ENCODE measurements around the gene ADGRD2. TPM values are rescaled to one million over a fixed set of nuclear protein-coding genes. Genes with fewer than 3 reads are reported as not detected.

Gene ADGRD2
- polyA plus RNA-seq, 3 donors, result not detected

DNA sequence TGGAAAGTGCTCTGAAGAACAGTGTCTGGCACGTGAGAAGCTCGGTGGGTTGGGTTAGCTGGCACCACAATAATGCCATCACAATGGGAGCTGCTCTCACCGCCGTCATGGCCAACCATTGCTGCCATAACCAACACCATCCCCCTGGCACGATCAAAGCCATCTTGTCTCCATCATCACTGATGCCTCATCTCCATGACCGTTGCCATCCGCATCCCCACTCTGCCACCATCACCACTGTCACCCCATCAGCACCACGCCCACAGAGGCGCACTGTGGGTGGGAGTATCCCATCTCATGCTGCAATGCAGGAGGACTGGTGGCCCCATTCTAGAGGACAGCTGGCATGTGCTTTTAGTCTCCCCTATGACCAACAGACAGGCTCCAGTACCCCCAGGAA lies 33.2 kb downstream of the ADGRD2 start:
- H3K27me3 Mint-ChIP-seq (ENCODE audit: low read depth in 3 of 3), result peaks cover 6 to 43% (median 10%) of the 10 kb centered on the region in 3 donors
- Histone ChIP-seq H3K27ac (ENCODE audit: low read depth in 1 of 2, low read length in 2 of 2) (no peak overlapping the region), H3K36me3 (replicated peaks in 1 of 2; ENCODE audit: control insufficient read depth in 1 of 2, insufficient read depth in 2 of 2, low read length in 2 of 2) (no peaks in the 10 kb centered on the region), H3K9ac (ENCODE audit: insufficient read depth, low read length, poor library complexity, severe bottlenecking) (no peak overlapping the region), H3K4me2 (replicated peaks; ENCODE audit: extremely low read depth, low read length, poor library complexity, severe bottlenecking) (no peak overlapping the region), H3K9me3 (replicated peaks in 1 of 2; ENCODE audit: control insufficient read depth in 1 of 2, insufficient read depth in 1 of 2, low read length in 2 of 2) (no peaks in the 10 kb centered on the region), H3K4me3 (replicated peaks in 1 of 3; ENCODE audit: low read depth in 2 of 3, low read length in 3 of 3) (no peak overlapping the region), H3K27me3 (ENCODE audit: control insufficient read depth in 2 of 2, insufficient read depth in 2 of 2, low read length in 2 of 2) (peaks cover 0 to 21% of the 10 kb centered on the region in 2 donors), H3K79me2 (ENCODE audit: insufficient read depth, low read length) (no peaks in the 10 kb centered on the region), H2AFZ (ENCODE audit: insufficient read depth, low read depth, low read length, poor library complexity, severe bottlenecking) (no peak overlapping the region), H3K4me1 (ENCODE audit: control insufficient read depth in 1 of 2, insufficient read depth in 2 of 2, low read length in 2 of 2) (peaks cover 6 to 10% of the 10 kb centered on the region in 2 donors), H4K20me1 (ENCODE audit: insufficient read depth, low read length) (no peaks in the 10 kb centered on the region)
- WGBS (ENCODE audit: insufficient coverage), result 100% methylated on average over 5 of the region's 9 CpGs
- peaks cover 0 to under 1% (median 0%) of the 10 kb centered on the region in 7 donors for H3K9me3 Mint-ChIP-seq
- H3K27ac Mint-ChIP-seq, result no peak overlapping the region
- no peak for DNase-seq
- intact Hi-C loops (cut with micrococcal nuclease), result no loop called here
- no peak overlapping the region for H3K4me3 Mint-ChIP-seq
- TF ChIP-seq, protein P1, sequence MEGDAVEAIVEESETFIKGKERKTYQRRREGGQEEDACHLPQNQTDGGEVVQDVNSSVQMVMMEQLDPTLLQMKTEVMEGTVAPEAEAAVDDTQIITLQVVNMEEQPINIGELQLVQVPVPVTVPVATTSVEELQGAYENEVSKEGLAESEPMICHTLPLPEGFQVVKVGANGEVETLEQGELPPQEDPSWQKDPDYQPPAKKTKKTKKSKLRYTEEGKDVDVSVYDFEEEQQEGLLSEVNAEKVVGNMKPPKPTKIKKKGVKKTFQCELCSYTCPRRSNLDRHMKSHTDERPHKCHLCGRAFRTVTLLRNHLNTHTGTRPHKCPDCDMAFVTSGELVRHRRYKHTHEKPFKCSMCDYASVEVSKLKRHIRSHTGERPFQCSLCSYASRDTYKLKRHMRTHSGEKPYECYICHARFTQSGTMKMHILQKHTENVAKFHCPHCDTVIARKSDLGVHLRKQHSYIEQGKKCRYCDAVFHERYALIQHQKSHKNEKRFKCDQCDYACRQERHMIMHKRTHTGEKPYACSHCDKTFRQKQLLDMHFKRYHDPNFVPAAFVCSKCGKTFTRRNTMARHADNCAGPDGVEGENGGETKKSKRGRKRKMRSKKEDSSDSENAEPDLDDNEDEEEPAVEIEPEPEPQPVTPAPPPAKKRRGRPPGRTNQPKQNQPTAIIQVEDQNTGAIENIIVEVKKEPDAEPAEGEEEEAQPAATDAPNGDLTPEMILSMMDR (IDR thresholded peaks at IDR 0.05), result no peak
- no peaks in the 10 kb centered on the region for H3K36me3 Mint-ChIP-seq
- peaks cover 7% of the 10 kb centered on the region for H3K4me1 Mint-ChIP-seq

DNA sequence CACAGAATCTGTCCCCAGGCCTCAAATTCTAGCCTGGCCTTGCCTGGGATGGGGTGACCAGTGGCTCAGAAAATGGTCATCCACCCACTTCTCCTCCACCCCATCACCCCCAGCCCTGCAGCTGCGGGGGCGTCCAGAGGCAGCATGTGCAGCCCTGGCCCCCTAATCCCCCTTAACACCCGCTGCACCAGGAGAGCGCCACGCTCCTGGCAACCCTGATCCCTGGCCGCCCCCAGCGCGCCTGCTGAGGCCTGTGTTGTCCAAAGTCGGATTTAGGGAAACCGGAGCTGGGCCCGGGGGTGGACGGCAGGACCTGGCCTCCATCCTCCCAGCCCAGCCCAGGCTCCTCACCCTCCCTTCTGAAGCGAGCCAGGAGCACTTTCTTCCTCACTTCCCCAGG lies 35.0 kb downstream of the ADGRD2 start:
- Mint-ChIP-seq H3K36me3 (no peaks in the 10 kb centered on the region), H3K27ac (no peak overlapping the region), H3K4me3 (no peak overlapping the region), H3K27me3 (ENCODE audit: low read depth in 3 of 3) (peaks cover 5 to 33% (median 10%) of the 10 kb centered on the region in 3 donors), H3K4me1 (peaks cover 5% of the 10 kb centered on the region), H3K9me3 (no peaks in the 10 kb centered on the region)
- TF ChIP-seq, protein P1 (IDR thresholded peaks at IDR 0.05), result no peak
- Histone ChIP-seq H3K4me1 (ENCODE audit: control insufficient read depth in 1 of 2, insufficient read depth in 2 of 2, low read length in 2 of 2) (peaks cover 6 to 10% of the 10 kb centered on the region in 2 donors), H3K27me3 (ENCODE audit: control insufficient read depth in 2 of 2, insufficient read depth in 2 of 2, low read length in 2 of 2) (peaks cover 0 to 13% of the 10 kb centered on the region in 2 donors), H3K36me3 (replicated peaks in 1 of 2; ENCODE audit: control insufficient read depth in 1 of 2, insufficient read depth in 2 of 2, low read length in 2 of 2) (no peaks in the 10 kb centered on the region), H3K9ac (ENCODE audit: insufficient read depth, low read length, poor library complexity, severe bottlenecking) (no peak overlapping the region), H2AFZ (ENCODE audit: insufficient read depth, low read depth, low read length, poor library complexity, severe bottlenecking) (no peak overlapping the region), H4K20me1 (ENCODE audit: insufficient read depth, low read length) (no peaks in the 10 kb centered on the region), H3K27ac (ENCODE audit: low read depth in 1 of 2, low read length in 2 of 2) (no peak overlapping the region), H3K79me2 (ENCODE audit: insufficient read depth, low read length) (no peaks in the 10 kb centered on the region), H3K4me3 (replicated peaks in 1 of 3; ENCODE audit: low read depth in 2 of 3, low read length in 3 of 3) (no peak overlapping the region), H3K4me2 (replicated peaks; ENCODE audit: extremely low read depth, low read length, poor library complexity, severe bottlenecking) (no peak overlapping the region), H3K9me3 (replicated peaks in 1 of 2; ENCODE audit: control insufficient read depth in 1 of 2, insufficient read depth in 1 of 2, low read length in 2 of 2) (no peaks in the 10 kb centered on the region)
- WGBS (ENCODE audit: insufficient coverage), result 92% methylated on average over 12 of the region's 13 CpGs
- intact Hi-C loops (cut with micrococcal nuclease), result no loop called here
- DNase-seq, result no peak

Measured in CD14-positive monocyte (primary cell).